HEK293 (cell line): ENCODE measurements around the gene SFSWAP.

Source experiments
- CTCF ChIA-PET: fragments of 350-600 bp; formaldehyde crosslinking; extraction: SDS; loops from one replicate; lab custom pipeline; 2021; ENCODE audit warnings: antibody characterized with exemption; lab: Yijun Ruan, JAX
- POLR2A ChIA-PET: fragments of 300-600 bp; formaldehyde crosslinking; extraction: SDS; loops from one replicate; lab custom pipeline; 2020; ENCODE audit warnings: antibody characterized with exemption, inconsistent platforms; lab: Yijun Ruan, JAX
- H3K27ac ChIP-seq: fragments of 200-500 bp; sonication (Bioruptor generic); 2 replicates; pipeline ENCODE4 v1.5.1; 2014; ENCODE audit warnings: low read depth, low read length, control low read depth, inconsistent platforms; ENCODE audit errors: extremely low read depth
- H3K36me3 ChIP-seq, 2 experiments: fragments of 200-500 bp in 1 of 2; sonication (Bioruptor generic) in 1 of 2; 1 replicate in 1 of 2; 2 replicates in 1 of 2; pipeline ENCODE4 v1.5.1; 2014 to 2017; ENCODE audit warnings: inconsistent platforms in 2 of 2, low read length in 2 of 2; ENCODE audit not compliant: control insufficient read depth in 2 of 2, insufficient read depth in 1 of 2
- H3K4me1 ChIP-seq: fragments of 200-500 bp; sonication (Bioruptor generic); 2 replicates; pipeline ENCODE4 v1.5.1; 2014; ENCODE audit warnings: mild to moderate bottlenecking, low read length, inconsistent platforms; ENCODE audit not compliant: control insufficient read depth, insufficient read depth
- H3K4me3 ChIP-seq: 2 replicates; pipeline ENCODE4 v1.5.1; 2011; ENCODE audit warnings: low read depth, mild to moderate bottlenecking, control low read depth, low read length, moderate library complexity
- H3K9me3 ChIP-seq: fragments of 200-500 bp; sonication (Bioruptor generic); 2 replicates; pipeline ENCODE4 v1.5.1; 2014; ENCODE audit warnings: low read depth, low read length, inconsistent platforms; ENCODE audit not compliant: control insufficient read depth, insufficient read depth
- GFI1B ChIP-seq: fragments of 450-650 bp; formaldehyde crosslinking; IDR thresholded peaks from 2 replicates; pipeline ENCODE4 v1.5.1; 2016; ENCODE audit warnings: missing biosample characterization, missing genetic modification characterization
- HOXC10 ChIP-seq: sonication (generic); formaldehyde crosslinking; IDR thresholded peaks from 2 replicates; pipeline ENCODE4 v1.8.1; 2023; ENCODE audit warnings: mild to moderate bottlenecking, missing genetic modification reagents
- HOXD13 ChIP-seq: sonication (generic); formaldehyde crosslinking; IDR thresholded peaks from 2 replicates; pipeline ENCODE4 v1.8.0; 2022; ENCODE audit warnings: missing genetic modification reagents, borderline replicate concordance
- ZBTB8A ChIP-seq: fragments of 450-650 bp; formaldehyde crosslinking; IDR thresholded peaks from 2 replicates; pipeline ENCODE4 v1.5.1; 2016; ENCODE audit warnings: missing biosample characterization, missing genetic modification characterization
- ZEB2 ChIP-seq: fragments of 450-650 bp; formaldehyde crosslinking; IDR thresholded peaks from 2 replicates; pipeline ENCODE4 v1.5.1; 2016; ENCODE audit warnings: missing biosample characterization, missing genetic modification characterization
- ZNF132 ChIP-seq: fragments of 450-650 bp; formaldehyde crosslinking; IDR thresholded peaks from 2 replicates; pipeline ENCODE4 v1.5.1; 2017; ENCODE audit warnings: missing biosample characterization, missing genetic modification characterization, borderline replicate concordance
- ZNF174 ChIP-seq: fragments of 450-650 bp; formaldehyde crosslinking; IDR thresholded peaks from 2 replicates; pipeline ENCODE4 v1.5.0; 2017; ENCODE audit warnings: missing biosample characterization, mild to moderate bottlenecking, missing genetic modification characterization
- ZNF202 ChIP-seq: fragments of 450-650 bp; formaldehyde crosslinking; IDR thresholded peaks from 2 replicates; pipeline ENCODE4 v1.5.1; 2016; ENCODE audit warnings: missing biosample characterization, missing genetic modification characterization, borderline replicate concordance
- ZNF223 ChIP-seq: fragments of 450-650 bp; formaldehyde crosslinking; IDR thresholded peaks from 2 replicates; pipeline ENCODE4 v1.5.1; 2016; ENCODE audit warnings: missing biosample characterization, missing genetic modification characterization
- ZNF24 ChIP-seq: fragments of 450-650 bp; formaldehyde crosslinking; IDR thresholded peaks from 2 replicates; pipeline ENCODE4 v1.5.1; 2016; ENCODE audit warnings: missing biosample characterization, missing genetic modification characterization
- ZNF335 ChIP-seq: fragments of 450-650 bp; formaldehyde crosslinking; conservative IDR thresholded peaks from 2 replicates; pipeline ENCODE4 v1.5.1; 2016; ENCODE audit warnings: missing biosample characterization, missing genetic modification characterization
- ZNF354C ChIP-seq: fragments of 450-650 bp; formaldehyde crosslinking; IDR thresholded peaks from 2 replicates; pipeline ENCODE4 v1.5.1; 2016; ENCODE audit warnings: missing biosample characterization, missing genetic modification characterization, low read depth, borderline replicate concordance
- ZNF404 ChIP-seq: fragments of 450-650 bp; formaldehyde crosslinking; IDR thresholded peaks from 2 replicates; pipeline ENCODE4 v1.5.1; 2017; ENCODE audit warnings: missing biosample characterization, missing genetic modification characterization
- ZNF785 ChIP-seq: fragments of 450-650 bp; formaldehyde crosslinking; IDR thresholded peaks from 2 replicates; pipeline ENCODE4 v1.5.1; 2016; ENCODE audit warnings: missing biosample characterization, missing genetic modification characterization
- ZSCAN16 ChIP-seq: fragments of 450-650 bp; formaldehyde crosslinking; IDR thresholded peaks from 2 replicates; pipeline ENCODE4 v1.5.1; 2016; ENCODE audit warnings: missing biosample characterization, missing genetic modification characterization
- TF ChIP-seq, protein P1 (sequence below): fragments of 450-650 bp; formaldehyde crosslinking; IDR thresholded peaks from 2 replicates; pipeline ENCODE4 v1.5.1; 2016; ENCODE audit warnings: missing biosample characterization, missing genetic modification characterization, low read depth
- TF ChIP-seq, protein P2 (sequence below): fragments of 450-650 bp; formaldehyde crosslinking; IDR thresholded peaks from 2 replicates; pipeline ENCODE4 v1.5.1; 2017; ENCODE audit warnings: missing biosample characterization, missing genetic modification characterization
- TF ChIP-seq, protein P3 (sequence below): fragments of 450-650 bp; formaldehyde crosslinking; IDR thresholded peaks from 2 replicates; pipeline ENCODE4 v1.5.1; 2016; ENCODE audit warnings: missing biosample characterization, missing genetic modification characterization

Gene SFSWAP

GRCh38 chr12:131754184-131754583 lies 43.3 kb downstream of the SFSWAP start (continued):
- TF ChIP-seq ZNF354C (tag by site-specific recombination) (no peak), ZNF24 (tag by site-specific recombination) (no peak), ZNF785 (tag by site-specific recombination) (no peak), GFI1B (tag by site-specific recombination) (no peak), ZNF132 (no peak), ZNF404 (no peak)
- TF ChIP-seq, protein P1, sequence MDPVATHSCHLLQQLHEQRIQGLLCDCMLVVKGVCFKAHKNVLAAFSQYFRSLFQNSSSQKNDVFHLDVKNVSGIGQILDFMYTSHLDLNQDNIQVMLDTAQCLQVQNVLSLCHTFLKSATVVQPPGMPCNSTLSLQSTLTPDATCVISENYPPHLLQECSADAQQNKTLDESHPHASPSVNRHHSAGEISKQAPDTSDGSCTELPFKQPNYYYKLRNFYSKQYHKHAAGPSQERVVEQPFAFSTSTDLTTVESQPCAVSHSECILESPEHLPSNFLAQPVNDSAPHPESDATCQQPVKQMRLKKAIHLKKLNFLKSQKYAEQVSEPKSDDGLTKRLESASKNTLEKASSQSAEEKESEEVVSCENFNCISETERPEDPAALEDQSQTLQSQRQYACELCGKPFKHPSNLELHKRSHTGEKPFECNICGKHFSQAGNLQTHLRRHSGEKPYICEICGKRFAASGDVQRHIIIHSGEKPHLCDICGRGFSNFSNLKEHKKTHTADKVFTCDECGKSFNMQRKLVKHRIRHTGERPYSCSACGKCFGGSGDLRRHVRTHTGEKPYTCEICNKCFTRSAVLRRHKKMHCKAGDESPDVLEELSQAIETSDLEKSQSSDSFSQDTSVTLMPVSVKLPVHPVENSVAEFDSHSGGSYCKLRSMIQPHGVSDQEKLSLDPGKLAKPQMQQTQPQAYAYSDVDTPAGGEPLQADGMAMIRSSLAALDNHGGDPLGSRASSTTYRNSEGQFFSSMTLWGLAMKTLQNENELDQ (tag by site-specific recombination): no peak
- TF ChIP-seq, protein P2, sequence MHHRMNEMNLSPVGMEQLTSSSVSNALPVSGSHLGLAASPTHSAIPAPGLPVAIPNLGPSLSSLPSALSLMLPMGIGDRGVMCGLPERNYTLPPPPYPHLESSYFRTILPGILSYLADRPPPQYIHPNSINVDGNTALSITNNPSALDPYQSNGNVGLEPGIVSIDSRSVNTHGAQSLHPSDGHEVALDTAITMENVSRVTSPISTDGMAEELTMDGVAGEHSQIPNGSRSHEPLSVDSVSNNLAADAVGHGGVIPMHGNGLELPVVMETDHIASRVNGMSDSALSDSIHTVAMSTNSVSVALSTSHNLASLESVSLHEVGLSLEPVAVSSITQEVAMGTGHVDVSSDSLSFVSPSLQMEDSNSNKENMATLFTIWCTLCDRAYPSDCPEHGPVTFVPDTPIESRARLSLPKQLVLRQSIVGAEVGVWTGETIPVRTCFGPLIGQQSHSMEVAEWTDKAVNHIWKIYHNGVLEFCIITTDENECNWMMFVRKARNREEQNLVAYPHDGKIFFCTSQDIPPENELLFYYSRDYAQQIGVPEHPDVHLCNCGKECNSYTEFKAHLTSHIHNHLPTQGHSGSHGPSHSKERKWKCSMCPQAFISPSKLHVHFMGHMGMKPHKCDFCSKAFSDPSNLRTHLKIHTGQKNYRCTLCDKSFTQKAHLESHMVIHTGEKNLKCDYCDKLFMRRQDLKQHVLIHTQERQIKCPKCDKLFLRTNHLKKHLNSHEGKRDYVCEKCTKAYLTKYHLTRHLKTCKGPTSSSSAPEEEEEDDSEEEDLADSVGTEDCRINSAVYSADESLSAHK: no peak

GRCh38 chr12:131755305-131756113 lies 44.6 kb downstream of the SFSWAP start:
- ChIA-PET POLR2A (interaction anchor here (0.5 kb wide), 1 partner anchor 172 kb away, joined by 3 read pairs; no protein-coding TSS in a partner anchor), CTCF (interaction anchor here (0.6 to 2.7 kb wide), 10 partner anchors 10 to 656 kb away, joined by 3 to 16 read pairs (median 4); no protein-coding TSS in a partner anchor)
- Histone ChIP-seq H3K4me3 (no peak overlapping the region), H3K9me3 (no peaks in the 10 kb centered on the region), H3K27ac (no peak overlapping the region), H3K36me3 (peaks cover 18 to 82% of the 10 kb centered on the region in 2 experiments), H3K4me1 (no peaks in the 10 kb centered on the region)
- no peak for TF ChIP-seq ZBTB8A (tag by site-specific recombination)
- TF ChIP-seq HOXC10 (CRISPR knock-in tag): no peak
- no peak for TF ChIP-seq ZEB2 (tag by site-specific recombination)
- TF ChIP-seq, protein P3, sequence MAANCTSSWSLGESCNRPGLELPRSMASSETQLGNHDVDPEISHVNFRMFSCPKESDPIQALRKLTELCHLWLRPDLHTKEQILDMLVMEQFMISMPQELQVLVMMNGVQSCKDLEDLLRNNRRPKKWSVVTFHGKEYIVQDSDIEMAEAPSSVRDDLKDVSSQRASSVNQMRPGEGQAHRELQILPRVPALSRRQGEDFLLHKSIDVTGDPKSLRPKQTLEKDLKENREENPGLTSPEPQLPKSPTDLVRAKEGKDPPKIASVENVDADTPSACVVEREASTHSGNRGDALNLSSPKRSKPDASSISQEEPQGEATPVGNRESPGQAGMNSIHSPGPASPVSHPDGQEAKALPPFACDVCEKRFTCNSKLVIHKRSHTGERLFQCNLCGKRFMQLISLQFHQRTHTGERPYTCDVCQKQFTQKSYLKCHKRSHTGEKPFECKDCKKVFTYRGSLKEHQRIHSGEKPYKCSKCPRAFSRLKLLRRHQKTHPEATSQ (tag by site-specific recombination): no peak
- TF ChIP-seq ZNF335 (tag by site-specific recombination): no peak
- TF ChIP-seq ZNF202 (tag by site-specific recombination): no peak
- TF ChIP-seq ZSCAN16 (tag by site-specific recombination): no peak
- TF ChIP-seq ZNF174 (tag by site-specific recombination): no peak
- TF ChIP-seq HOXD13 (CRISPR knock-in tag): no peak
- TF ChIP-seq ZNF223 (tag by site-specific recombination): no peak
